GM21390 (cell line): Measurements from ENCODE around the gene DCAF15.
"Not testable (repeated sequence)": the region's sequence is repeated elsewhere in the genome, so short reads cannot be mapped to it uniquely, and the experiment has no call there.

ENCODE experiments used
- ATAC-seq: cut with Tn5 transposase; IDR thresholded peaks from one replicate; pipeline ENCODE4 v1.9.1; 2021; ENCODE audit not compliant: unreplicated experiment

Gene DCAF15

DNA sequence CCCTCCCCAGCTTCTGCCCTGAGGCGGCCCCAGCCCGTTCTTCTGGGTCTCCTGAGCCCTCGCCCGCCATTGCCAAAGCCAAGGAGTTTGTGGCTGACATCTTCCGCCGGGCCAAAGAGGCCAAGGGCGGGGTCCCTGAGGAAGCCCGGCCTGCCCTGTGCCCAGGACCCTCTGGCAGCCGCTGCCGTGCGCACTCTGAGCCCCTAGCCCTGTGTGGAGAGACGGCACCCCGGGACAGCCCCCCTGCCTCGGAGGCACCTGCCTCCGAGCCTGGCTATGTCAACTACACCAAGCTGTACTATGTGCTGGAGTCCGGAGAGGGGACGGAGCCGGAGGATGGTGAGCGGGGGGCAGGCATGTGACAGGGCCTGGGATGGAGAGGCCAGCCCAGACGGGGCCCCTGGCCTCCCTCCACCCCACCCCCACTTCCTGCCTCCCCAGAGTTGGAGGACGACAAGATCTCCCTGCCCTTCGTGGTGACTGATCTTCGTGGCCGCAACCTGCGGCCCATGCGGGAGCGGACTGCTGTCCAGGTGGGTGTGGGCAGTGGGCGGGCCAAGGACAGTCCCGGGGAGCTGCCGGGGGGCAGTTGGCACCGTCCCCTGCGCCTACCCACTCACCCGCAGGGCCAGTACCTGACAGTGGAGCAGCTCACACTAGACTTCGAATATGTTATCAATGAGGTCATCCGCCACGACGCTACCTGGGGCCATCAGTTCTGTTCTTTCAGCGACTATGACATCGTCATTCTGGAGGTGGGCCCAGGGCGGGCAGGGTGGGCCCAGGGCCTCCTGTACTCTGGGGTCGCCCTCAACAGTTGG lies 7.0 kb downstream of the DCAF15 start:
- no peak for ATAC-seq

DNA sequence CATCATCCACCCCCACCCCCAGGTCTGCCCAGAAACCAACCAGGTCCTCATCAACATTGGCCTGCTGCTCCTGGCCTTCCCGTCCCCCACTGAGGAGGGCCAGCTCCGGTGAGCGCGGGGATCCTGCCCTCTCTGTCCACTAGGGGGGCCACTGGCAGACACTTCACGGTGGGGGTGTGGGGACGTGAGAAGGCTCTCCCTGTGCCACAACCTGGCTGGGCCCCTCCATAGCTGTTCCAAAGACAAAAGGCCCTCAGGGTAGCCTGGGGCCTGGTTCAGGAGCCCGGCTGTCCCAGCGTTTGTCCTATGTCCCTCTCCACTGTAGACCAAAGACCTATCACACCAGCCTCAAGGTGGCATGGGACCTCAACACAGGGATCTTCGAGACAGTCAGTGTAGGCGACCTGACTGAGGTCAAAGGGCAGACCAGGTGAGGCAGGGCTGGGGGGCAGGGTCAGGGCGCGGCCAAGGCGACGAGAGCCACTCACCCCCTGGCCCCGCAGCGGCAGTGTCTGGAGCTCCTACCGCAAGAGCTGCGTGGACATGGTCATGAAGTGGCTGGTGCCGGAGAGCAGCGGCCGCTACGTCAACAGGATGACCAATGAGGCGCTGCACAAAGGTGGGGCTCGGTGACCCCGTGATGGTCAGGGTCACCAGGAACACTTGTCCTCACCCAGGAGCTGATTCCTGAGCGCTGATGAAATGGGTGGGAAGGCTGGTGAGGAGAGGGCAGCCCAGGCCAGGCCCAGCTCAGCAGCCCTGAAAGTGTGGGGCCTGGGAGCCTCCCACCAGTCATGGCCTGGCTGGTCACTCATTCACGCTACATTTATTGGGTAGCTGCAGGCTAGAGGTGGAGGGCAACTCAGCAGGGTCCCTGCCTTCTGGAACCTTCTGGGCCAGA lies 7.9 kb downstream of the DCAF15 start:
- ATAC-seq: no peak

GRCh38 chr19:13960863-13961784 lies 8.8 kb downstream of the DCAF15 start:
- ATAC-seq: no peak

DNA sequence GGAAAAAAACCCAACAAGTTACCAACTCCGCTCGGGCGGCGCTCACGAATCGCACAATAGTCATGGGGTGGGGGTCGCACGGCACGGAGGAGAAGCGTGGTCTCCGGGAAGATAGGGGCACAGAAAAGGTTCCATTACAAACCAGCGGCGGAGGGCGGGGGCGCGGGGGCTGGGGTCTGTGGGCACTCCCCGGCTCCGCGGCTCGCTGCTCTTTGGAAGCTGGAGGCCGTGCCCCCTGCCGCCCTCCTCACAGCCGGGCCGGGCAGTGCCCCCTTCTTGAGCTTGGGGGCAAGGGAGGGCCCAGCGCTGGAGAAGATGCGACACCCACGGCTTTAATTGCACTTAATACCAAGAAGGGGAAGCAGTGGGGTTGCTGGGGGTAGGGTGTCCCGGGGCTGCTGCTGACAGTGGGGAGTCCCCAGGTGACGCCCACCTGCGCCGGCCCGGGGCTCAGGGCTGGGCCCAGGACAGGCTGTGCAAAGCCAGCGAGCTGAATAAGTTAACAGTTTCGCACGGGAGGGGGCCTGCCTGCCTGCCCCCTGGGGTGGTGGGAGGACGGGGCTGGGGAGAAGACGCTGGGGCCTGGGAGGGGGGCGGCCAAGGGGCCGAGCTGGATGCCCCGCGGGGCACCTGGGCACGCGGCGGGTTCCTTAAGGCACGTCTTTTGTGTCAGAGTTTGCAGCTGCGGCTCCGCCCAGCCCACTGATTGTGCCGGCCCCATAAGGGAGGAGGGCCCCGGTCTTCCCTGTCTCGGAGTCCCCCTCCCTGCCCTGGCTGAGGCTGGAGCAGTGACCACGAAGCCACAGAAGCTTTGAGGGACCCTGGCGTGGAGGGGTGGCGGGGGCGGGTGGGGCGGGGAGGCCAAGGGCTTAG lies 9.8 kb downstream of the DCAF15 start:
- ATAC-seq: no peak

DNA sequence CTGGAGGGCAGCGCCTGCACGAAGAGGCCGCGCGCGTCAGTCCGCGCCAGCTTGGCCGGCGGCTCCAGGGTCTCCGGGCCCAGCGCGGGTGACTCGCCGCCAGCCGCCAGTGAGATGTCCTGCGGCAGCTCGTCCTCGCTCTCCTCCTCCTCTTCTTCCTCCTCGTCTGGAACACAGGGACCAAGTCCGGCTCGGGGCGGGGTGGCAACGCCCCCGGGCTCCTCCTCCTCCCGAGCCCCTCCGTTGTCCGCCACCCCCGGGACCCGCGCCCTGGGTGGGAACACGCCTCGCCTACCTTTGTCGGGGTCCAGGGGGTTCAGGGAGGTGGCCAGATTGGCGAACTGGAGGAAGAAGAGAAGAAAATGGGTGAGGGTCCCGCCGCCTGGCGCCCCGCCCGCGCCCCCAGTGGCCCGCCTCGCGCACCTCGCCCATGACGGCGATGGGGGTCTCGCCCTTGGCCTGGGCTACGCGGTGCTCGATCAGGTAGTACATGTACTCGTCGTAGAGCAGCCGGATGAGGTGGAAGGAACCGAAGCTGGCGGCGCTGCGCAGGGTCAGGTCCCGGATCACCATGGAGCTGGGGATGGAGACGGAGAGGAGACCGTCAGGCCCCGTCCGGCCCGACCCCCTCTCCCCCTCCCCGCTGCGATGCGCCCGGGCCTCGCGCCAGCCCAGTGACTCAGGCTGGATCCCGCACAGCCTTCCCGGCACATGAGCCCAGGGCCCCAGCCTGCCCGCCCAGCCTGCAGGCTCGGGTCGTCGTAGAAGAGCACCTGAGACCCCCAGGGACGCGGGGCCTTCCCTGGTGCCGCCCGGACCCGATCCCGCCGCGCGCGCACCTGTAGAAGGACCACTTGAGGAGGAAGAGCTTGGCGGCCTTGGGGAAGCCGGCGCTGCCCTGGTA lies 10.6 kb downstream of the DCAF15 start:
- ATAC-seq: no peak

GRCh38 chr19:13963603-13964105 lies 11.3 kb downstream of the DCAF15 start:
- ATAC-seq: no peak

GRCh38 chr19:13964776-13965175 lies 12.5 kb downstream of the DCAF15 start:
- no peak for ATAC-seq

- no peak for ATAC-seq
These were observed 13.1 kb downstream of the DCAF15 start for GRCh38 chr19:13965377-13965896.

GRCh38 chr19:13965926-13966683 lies 13.8 kb downstream of the DCAF15 start:
- ATAC-seq: no peak

DNA sequence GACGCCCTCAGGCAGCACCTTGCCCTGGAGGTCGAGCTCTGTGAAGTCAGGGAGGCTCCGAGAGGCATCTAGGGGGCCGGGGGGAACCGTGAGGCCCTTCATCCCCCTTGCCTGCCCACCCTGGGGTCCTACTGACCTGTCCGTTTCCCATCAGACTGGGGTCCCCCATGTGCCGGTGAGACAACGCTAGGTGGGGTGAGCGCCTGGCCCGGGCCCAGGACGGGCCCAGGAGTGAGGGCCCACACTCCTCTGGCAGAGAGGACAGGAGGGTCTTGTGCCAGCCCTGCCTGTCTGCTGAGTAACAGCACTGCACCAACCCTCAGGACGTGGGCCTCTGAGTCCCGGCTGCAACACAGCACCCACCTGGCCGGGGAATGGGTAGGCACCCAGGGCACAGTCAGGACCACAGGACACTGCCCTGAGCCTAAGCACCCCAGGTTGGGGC lies 14.4 kb downstream of the DCAF15 start:
- no peak for ATAC-seq

DNA sequence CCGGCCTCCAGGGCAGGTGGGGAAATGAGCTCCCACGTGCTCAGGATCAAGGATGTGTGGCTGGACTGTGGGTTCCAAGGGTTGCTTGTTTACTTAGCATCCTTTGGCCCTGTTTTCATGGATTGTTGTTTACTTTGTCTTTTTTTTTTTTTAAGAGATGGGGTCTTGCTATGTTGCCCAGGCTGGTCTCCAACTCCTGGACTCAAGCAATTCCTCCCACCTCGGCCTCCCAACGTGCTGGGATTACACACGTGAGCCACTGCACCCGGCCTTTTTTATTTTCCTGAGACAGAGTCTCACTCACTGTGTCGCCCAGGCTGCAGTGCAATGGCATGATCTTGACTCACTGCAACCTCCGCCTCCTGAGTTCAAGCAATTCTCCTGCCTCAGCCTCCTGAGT lies 14.9 kb downstream of the DCAF15 start:
- ATAC-seq: not testable (repeated sequence)

- ATAC-seq: no peak
These were observed 16.1 kb downstream of the DCAF15 start for GRCh38 chr19:13968383-13968935.

DNA sequence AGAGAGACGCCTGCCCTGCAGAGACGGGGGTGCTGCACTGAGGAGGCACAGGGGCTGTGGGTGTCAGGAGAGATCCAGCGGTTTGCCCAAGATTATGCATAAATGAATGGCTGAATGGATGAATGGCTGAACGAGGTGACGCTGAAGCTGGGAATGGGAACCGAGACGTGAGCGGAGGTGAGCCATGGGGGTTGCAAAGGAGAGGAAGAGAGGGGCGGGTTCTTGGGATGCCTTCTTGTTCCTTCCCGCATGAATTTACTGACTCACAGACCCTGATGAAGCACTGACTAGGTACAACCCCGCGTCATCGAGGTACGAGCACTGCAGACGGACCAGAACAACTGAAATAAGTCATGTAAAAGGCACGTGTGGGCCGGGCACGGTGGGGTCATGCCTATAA lies 16.7 kb downstream of the DCAF15 start:
- no peak for ATAC-seq

GRCh38 chr19:13969897-13970296 lies 17.6 kb downstream of the DCAF15 start:
- ATAC-seq: no peak

DNA sequence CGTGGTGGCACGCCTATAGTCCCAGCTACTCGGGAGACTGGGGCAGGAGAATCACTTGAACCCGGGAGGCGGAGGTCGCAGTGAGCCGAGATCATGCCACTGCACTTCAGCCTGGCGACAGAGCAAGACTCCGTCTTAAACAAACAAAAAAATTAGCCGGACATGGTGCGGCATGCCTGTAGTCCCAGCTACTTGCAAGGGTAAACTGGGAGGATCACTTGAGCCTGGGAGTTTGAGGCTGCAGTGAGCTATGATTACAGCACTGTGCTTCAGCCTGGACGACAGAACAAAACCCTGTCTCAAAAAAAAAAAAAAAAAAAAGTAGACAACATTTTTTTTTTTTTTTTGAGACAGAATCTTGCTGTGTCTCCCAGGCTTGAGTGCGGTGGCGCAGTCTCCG lies 19.6 kb downstream of the DCAF15 start:
- not testable (repeated sequence) for ATAC-seq

DNA sequence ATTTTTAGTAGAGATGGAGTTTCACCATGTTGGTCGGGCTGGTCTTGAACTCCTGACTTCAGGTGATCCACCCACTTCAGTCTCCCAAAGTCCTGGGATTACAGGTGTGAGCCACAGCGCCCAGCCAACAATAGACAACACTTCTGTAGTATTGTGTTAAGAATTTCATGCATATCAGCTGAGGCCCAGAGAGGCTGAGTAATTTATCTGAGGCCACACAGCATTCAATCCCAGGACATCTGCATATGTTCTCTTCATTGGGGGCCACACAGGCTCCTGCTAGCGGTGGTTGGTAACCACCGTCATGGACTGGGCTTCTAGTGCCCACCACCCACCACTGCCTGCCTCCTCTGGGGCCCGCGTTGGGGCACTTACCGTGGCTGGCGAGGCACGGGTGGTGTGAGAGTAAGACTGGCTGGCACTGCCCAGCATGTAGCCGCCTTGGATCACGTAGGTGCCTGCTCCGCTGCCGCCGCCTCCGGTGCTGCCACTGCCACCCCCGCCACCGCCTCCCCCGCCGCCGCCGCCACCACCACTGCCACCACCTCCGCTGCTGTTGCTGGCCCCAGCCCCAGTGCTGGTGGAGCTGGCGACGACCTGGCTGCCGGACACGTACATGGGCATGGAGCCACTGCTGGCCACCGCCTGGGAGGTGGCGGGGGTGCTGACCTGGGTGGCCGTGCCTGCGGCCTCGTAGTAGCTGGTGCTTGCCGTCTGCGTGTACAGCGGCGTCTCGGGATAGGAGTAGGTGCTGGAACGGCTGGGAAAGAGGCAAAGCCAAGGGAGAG lies 20.3 kb downstream of the DCAF15 start:
- ATAC-seq: no peak

- ATAC-seq: not testable (repeated sequence)
These were observed 21.2 kb downstream of the DCAF15 start for GRCh38 chr19:13973479-13973878.
